Stimulated activated CD8-positive, alpha-beta memory T cell treated with anti-CD3 and anti-CD28 coated beads, Interleukin-4, amount 100 ng/mL, for 48 hours (primary cell): Measurements from ENCODE around the gene MBP.

Experiments used
- DNase-seq: peaks from one replicate; pipeline ENCODE4 v3.0.0-alpha.2; 2020

MBP gene

DNA sequence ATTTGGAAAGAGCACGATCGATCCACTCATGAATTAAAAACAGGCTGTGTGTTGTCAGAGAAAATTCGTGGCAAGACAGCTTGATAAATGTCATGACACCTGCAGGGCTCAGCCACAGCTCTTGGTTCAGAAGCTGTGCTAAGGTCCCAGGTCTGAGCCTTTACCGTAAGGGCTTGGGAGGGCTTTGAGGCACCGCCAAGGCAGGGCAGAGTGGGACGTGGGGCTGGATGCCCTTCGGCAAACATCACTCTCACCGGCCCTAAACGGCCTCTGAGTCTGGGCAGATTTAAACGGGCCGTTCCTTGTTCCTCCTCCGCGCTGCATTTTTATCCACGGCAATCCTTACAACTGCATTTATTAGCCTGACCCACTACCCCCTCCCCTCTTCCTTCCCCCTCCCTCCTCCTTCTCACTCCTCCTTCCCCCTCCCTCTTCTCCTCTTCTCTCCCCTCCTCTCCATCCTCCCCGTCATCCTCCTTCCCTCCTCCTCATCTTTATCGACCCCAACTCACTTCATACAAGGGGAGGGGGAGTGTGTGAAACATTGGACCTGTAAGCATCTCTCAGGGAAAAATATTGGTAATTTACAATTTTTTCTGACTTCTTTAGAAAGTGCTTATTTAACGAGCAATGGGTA, 33.9 kb downstream of the MBP start:
- no peak for DNase-seq

- no peak for DNase-seq
Measured at GRCh38 chr18:77098029-77098428, 34.6 kb downstream of the MBP start.

DNA sequence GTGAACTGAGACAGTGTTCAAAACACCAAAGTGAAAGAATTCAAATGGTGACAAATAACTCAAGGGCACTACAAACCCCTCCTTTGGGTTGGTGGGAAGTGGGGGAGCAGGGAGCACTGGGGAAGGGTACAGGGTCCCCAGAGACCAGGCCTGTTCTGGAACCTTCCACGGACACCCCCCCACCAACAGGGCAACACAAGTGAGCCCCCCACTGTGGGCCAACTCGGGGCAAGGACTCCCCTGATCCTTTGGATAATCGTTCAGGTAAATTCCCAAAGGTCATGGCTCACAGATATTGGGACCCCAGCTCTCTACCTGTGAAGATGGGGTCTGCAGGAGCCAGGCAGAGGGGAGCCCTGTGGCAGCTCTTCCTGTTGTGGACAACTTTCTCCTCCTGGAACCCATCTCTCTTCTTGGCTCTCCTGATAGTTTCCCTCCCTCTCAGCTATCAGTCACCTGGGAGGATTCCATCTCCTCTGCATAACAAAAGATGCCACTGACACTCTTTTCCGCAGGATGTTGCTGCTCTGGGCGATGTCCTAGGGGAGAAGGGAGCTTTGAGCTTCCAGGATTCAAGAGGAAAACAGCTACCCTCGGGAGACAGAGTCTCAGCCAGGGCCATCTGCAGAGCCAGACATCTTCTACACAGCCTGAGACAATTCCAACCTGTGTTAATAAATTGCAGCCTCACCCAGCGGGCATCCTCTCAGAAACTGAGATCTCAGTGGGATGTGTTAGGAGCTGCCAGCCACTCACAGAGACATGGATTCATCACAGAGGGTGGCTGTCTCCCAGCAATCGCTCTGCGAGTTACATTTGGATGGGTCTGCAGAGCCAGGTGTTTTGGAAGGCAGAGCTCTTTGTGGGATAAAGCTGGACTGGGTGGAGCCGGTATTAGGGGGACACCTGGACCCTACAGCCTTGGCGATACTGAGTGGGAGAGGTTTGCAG, 35.4 kb downstream of the MBP start:
- no peak for DNase-seq

GRCh38 chr18:77095391-77096371, 36.9 kb downstream of the MBP start:
- DNase-seq, result no peak

DNA sequence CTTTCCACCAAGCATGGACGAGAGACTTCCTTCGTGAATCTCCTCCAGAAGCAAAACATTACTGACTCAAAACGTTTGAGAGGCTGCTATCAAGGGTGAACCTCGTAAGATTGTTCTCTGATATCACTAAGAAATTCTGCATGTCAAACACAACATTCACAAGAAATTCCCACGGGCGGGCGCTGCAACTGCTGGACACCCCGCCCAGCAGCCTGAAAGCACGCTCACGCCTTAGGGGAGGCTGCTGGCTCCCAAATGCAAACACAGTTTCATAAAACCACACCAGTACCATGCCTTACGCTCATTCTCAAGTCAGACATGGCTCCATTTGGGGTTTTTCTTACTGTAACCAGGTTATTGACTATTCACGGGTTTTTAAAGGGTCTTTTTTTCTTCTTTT, 39.0 kb downstream of the MBP start:
- DNase-seq, result no peak

GRCh38 chr18:77093067-77093430, 39.5 kb downstream of the MBP start:
- no peak for DNase-seq

GRCh38 chr18:77092104-77093066, 40.2 kb downstream of the MBP start:
- no peak for DNase-seq

- DNase-seq, result no peak
Measured at GRCh38 chr18:77091366-77091765, 41.2 kb downstream of the MBP start.

DNA sequence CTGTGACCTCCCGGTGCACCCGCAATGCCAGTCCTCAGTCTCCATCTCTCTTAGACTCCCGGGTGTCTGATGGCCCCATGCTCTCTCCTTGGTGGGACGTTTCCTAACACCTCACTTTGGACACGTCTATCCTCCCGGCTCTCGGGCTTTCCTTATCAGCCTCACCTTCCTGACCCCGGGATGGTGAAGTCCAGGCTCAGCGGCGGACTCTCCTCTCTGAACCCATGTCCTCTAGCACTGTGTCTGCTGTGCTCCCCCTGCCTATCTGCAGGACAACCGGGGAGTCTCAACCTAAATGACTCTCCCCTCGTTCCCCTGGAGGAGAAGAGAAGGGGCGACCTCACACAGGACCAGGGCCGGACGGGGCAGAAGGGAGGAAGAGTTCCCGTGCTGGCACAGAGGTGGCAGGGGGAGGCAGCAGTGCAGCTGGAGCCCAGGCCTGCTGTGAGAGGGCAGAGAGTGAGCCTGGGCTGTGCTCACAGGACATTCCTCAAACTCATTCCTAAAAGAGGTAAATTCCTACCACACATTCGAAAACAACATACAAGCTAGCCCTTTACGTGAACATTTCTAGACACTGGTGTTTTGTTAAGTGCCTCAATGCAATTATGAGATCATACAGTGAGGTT, 41.9 kb downstream of the MBP start:
- DNase-seq, result no peak

DNA sequence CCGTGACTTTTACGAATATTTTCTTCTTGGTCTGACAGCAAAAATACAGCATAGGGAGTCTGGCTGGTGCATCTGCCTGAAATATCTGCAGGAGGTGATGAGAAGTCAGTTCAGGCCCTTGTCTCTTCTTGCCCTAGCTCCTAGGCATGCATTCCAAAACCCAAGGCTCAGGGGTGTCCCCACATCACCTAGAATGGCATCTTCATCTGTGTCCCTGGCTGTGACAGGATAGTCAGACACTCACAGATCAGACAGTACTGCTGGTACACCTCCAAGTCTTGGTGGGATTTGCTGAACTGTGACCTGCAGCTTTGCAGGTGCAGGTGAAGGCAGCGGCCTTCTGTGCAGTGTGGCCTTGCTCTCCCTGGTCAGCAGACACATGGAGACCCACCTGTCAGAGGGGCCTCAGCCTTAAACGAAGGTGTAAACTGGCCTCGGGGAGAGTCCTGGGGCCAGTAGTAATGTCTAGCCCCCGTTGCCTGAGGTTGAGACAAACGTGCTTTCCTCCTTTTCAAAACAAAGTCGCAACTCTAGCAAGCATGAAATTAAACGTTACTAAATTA, 42.8 kb downstream of the MBP start:
- DNase-seq, result no peak

GRCh38 chr18:77088963-77089722, 43.4 kb downstream of the MBP start:
- DNase-seq, result no peak

DNA sequence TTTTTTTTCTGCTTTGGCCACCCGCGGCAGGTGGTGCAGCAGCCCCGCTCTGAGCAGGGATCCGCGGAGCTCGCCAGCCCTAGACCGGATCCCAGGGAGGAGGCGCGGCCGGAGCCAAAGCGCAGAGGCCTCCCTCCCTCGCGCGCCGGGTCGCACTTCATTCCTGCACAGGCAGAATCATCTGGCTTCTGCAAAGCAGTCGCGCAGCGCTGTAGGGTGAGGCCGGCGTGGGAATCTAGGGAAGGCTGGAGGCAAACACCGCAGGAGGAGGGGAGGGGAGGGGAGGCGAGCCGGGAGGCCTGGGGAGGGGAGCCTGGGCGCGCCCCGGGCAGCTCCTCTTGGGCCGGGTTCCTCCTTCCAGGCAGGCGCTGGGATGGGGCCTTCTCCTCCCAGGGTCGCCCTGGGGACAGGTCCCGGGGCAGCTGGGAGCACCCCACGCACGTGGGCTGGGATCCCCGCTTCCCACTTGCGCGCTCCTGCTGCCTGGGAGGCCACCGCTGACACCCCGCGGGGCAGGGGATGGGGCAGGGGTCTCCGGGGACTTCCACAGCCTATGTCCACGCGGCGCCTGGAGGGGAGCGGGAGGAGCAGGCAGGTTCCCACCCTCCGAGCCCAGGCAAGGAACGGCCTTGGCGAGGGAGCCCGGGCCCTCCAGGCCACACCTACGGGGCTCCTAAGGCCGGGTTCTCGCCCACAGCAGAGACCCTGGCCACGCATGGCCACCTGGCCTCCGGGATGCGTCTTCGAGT, 45.0 kb downstream of the MBP start:
- no peak for DNase-seq

GRCh38 chr18:77086656-77087392, 45.8 kb downstream of the MBP start:
- no peak for DNase-seq

GRCh38 chr18:77086034-77086433, 46.5 kb downstream of the MBP start:
- no peak for DNase-seq

DNA sequence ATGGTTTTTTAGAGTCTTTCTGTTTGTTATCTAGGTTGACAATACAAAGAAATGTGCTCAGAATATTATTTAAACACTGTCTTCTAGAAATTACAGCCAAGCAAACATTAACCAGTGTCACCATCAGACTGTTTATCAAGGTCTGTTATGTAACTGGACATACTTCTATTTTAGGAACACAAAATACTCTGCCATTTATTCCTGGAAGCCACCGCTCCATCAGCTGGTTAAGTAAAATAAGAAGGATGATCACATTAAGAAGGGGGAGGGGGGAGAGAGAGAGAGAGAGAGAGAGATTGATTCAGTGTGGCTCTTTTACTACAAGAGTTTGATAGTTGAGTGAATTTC, 47.9 kb downstream of the MBP start:
- DNase-seq, result no peak

DNA sequence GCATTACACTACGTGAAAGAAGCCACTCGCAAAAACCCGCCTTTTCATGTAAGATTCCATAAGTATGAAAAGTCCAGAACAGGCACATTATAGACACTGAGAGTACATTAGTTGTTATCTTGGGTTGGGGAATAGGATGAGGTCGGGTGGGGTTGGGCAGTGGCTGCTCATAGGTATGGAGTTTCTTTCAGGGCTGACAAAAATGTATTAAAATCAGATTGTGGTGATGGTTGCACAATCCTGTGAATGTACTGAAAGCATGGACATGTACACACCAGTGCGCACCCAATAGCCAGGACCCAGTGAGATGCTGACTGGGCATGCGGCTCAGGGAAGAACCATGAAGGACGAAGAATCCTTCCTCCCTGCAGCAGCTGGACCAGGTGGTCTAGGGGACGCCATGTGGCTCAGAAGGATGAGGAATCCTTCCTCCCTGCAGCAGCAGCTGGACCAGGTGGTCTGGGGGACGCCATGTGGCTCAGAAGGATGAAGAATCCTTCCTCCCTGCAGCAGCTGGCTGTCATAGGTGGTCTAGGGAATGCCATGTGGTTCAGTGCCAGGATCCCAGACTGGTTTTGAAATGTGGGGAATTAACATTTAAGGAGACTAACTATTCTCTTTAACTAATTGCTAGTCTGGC, 50.1 kb downstream of the MBP start:
- no peak for DNase-seq

- no peak for DNase-seq
Measured at GRCh38 chr18:77081390-77081778, 51.2 kb downstream of the MBP start.

DNA sequence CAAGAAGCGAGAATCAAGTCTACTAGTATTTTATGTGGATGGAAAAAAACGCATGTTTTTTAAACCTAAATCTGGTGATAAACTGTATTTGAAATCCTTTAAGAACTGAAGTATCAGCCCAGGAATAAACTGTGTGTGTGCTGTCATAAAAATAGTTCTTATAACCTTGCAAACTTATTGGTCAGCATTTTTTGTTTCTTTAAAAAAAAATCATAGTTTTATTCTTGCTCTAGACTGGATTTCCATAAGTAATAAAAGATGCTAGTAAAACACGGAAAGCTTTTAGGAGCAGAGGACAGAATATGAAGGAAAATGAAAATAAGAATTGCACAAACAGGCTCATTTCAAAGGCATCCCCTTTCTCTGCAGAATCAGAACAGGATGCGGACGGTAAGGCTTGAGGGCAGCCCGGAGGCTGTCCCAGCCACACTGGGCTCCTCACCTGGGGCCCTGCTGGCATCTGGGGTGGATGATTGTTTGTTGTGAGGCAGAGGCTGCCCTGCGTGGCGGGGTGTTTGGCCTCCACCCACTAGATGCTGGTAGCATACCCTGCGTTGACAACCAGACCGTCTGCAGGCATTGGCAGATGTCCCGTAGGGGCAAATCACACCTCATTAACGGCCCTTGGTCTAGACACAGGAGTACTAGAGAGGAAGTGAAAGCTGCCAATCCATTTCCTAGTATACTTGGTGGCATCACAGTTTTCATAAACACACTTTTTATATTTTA, 52.5 kb downstream of the MBP start:
- no peak for DNase-seq
